Medulla oblongata (tissue), 1 donor: ENCODE results near the gene ELFN1.

ENCODE experiments used
- DNase-seq: peaks from one replicate; pipeline ENCODE4 v3.0.0-alpha.2; 2015; ENCODE audit errors: extremely low spot score

Gene ELFN1

GRCh38 chr7:1694611-1695511 is 24.8 kb downstream of the ELFN1 start:
- no peak for DNase-seq

GRCh38 chr7:1695800-1696454 is 25.9 kb downstream of the ELFN1 start:
- DNase-seq, result no peak

GRCh38 chr7:1696671-1697498 is 26.8 kb downstream of the ELFN1 start:
- no peak for DNase-seq

- no peak for DNase-seq
Observed at GRCh38 chr7:1697499-1698125, 27.5 kb downstream of the ELFN1 start.

GRCh38 chr7:1698201-1698600 is 28.1 kb downstream of the ELFN1 start:
- DNase-seq, result no peak

- no peak for DNase-seq
Observed at GRCh38 chr7:1698951-1699350, 28.9 kb downstream of the ELFN1 start.

GRCh38 chr7:1700086-1700485 is 30.0 kb downstream of the ELFN1 start:
- no peak for DNase-seq

- no peak for DNase-seq
Observed at GRCh38 chr7:1700536-1701333, 30.7 kb downstream of the ELFN1 start.

GRCh38 chr7:1702652-1703051 is 32.6 kb downstream of the ELFN1 start:
- DNase-seq, result no peak

GRCh38 chr7:1703441-1703840 is 33.4 kb downstream of the ELFN1 start:
- no peak for DNase-seq

- no peak for DNase-seq
Observed at GRCh38 chr7:1703871-1704810, 34.1 kb downstream of the ELFN1 start.

GRCh38 chr7:1704811-1705738 is 35.0 kb downstream of the ELFN1 start:
- no peak for DNase-seq

GRCh38 chr7:1705856-1706255 is 35.8 kb downstream of the ELFN1 start:
- DNase-seq, result no peak

- no peak for DNase-seq
Observed at GRCh38 chr7:1706381-1706720, 36.3 kb downstream of the ELFN1 start.

GRCh38 chr7:1706721-1707613 is 36.9 kb downstream of the ELFN1 start:
- no peak for DNase-seq

GRCh38 chr7:1707756-1708595 is 37.9 kb downstream of the ELFN1 start:
- no peak for DNase-seq
